Measurements from ENCODE around the gene CDC42BPG.
"Not testable (repeated sequence)": the region's sequence is repeated elsewhere in the genome, so short reads cannot be mapped to it uniquely, and the experiment has no call there.

Gene CDC42BPG

GRCh38 chr11:64823568-64824119 is 20.8 kb downstream of the CDC42BPG start:
- H3K4me3 ChIP-seq (IDR thresholded peaks at IDR 0.05; ENCODE audit: insufficient read depth, low read depth, low read length), result no peak overlapping the region

GRCh38 chr11:64817476-64817875 is 27.0 kb downstream of the CDC42BPG start:
- Histone ChIP-seq H3K4me3 (IDR thresholded peaks at IDR 0.05; ENCODE audit: insufficient read depth, low read depth, low read length) (no peak overlapping the region), H3K27me3 (ENCODE audit: insufficient read depth, low read depth) (no peaks in the 10 kb centered on the region), H3K36me3 (ENCODE audit: insufficient read depth) (no peaks in the 10 kb centered on the region), H3K9ac (no peak overlapping the region), H3K27ac (no peak overlapping the region), H2AFZ (ENCODE audit: low read depth) (no peak overlapping the region), H4K20me1 (ENCODE audit: insufficient read depth) (no peaks in the 10 kb centered on the region), H3K4me1 (ENCODE audit: low read depth, poor library complexity, severe bottlenecking) (no peaks in the 10 kb centered on the region), H3K79me2 (ENCODE audit: insufficient read depth, low read depth) (no peaks in the 10 kb centered on the region), H3K4me2 (no peak overlapping the region)
- no peak for TF ChIP-seq CTCF (conservative IDR thresholded peaks at IDR 0.05; ENCODE audit: low read depth, low read length)

More at GRCh38 chr11:64823568-64824119, 20.8 kb downstream of the CDC42BPG start:
- no peak overlapping the region for H3K4me2 ChIP-seq
- H3K27me3 ChIP-seq (ENCODE audit: insufficient read depth, low read depth), result peaks cover 11% of the 10 kb centered on the region
- H2AFZ ChIP-seq (ENCODE audit: low read depth), result no peak overlapping the region
- H3K36me3 ChIP-seq (ENCODE audit: insufficient read depth), result no peaks in the 10 kb centered on the region
- H3K9ac ChIP-seq, result no peak overlapping the region
- no peak overlapping the region for H3K27ac ChIP-seq
- no peak for TF ChIP-seq CTCF (conservative IDR thresholded peaks at IDR 0.05; ENCODE audit: low read depth, low read length)
- no peaks in the 10 kb centered on the region for H3K79me2 ChIP-seq (ENCODE audit: insufficient read depth, low read depth)
- H3K4me1 ChIP-seq (ENCODE audit: low read depth, poor library complexity, severe bottlenecking), result no peaks in the 10 kb centered on the region
- H4K20me1 ChIP-seq (ENCODE audit: insufficient read depth), result no peaks in the 10 kb centered on the region

DNA sequence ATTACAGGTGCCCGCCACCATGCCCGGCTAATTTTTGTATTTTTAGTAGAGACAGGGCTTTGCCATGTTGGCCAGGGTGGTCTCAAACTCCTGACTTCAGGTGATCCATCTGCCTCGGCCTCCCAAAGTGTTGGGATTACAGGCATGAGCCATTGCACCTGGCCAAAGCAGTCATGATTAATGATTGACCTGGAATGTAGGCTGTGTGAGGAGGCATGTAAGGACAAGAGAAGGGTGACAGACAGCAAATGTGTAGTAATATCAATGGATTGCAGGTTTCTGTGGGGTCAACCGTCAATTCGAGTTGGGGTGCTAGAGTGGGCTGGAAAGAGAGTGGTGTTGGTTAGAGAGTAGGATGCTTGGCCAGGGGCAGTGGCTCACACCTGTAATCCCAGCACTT is 29.0 kb downstream of the CDC42BPG start:
- not testable (repeated sequence) for H3K9ac ChIP-seq; H3K36me3 ChIP-seq (ENCODE audit: insufficient read depth); H4K20me1 ChIP-seq (ENCODE audit: insufficient read depth); H3K27ac ChIP-seq; H3K27me3 ChIP-seq (ENCODE audit: insufficient read depth, low read depth); H3K4me3 ChIP-seq (IDR thresholded peaks at IDR 0.05; ENCODE audit: insufficient read depth, low read depth, low read length); H3K4me1 ChIP-seq (ENCODE audit: low read depth, poor library complexity, severe bottlenecking); H2AFZ ChIP-seq (ENCODE audit: low read depth); H3K4me2 ChIP-seq; H3K79me2 ChIP-seq (ENCODE audit: insufficient read depth, low read depth)

DNA sequence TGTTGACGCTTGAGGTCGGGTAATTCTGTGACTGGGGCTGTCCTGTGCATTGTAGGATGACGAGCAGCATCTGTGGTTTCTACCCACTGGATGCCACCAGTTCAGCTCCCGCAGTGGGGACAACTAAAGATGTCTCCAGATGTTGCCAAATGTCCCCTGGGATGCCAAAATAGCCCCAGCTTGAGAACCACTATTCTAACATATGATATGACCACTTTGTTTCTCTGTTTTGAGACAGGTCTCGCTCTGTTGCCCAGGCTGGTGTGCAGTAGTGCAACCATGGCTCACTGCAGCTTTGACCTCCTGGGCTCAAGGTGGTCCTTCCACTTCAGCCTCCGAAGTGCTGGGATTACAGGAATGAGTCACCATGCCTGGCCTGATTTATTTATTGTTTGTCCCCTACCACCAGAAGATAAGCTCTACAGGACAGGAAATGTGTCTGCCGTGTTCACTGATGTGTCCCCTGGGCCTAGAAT is 29.7 kb downstream of the CDC42BPG start:
- no peak overlapping the region for H3K4me3 ChIP-seq (IDR thresholded peaks at IDR 0.05; ENCODE audit: insufficient read depth, low read depth, low read length)
- H2AFZ ChIP-seq (ENCODE audit: low read depth), result no peak overlapping the region
- no peak for TF ChIP-seq CTCF (conservative IDR thresholded peaks at IDR 0.05; ENCODE audit: low read depth, low read length)
- H3K9ac ChIP-seq, result no peak overlapping the region
- H3K36me3 ChIP-seq (ENCODE audit: insufficient read depth), result no peaks in the 10 kb centered on the region
- H3K4me2 ChIP-seq, result no peak overlapping the region
- H3K4me1 ChIP-seq (ENCODE audit: low read depth, poor library complexity, severe bottlenecking), result no peaks in the 10 kb centered on the region
- H3K27me3 ChIP-seq (ENCODE audit: insufficient read depth, low read depth), result no peaks in the 10 kb centered on the region
- H3K79me2 ChIP-seq (ENCODE audit: insufficient read depth, low read depth), result no peaks in the 10 kb centered on the region
- no peak overlapping the region for H3K27ac ChIP-seq
- H4K20me1 ChIP-seq (ENCODE audit: insufficient read depth), result no peaks in the 10 kb centered on the region

- no peak overlapping the region for H3K27ac ChIP-seq
- no peaks in the 10 kb centered on the region for H3K27me3 ChIP-seq (ENCODE audit: insufficient read depth, low read depth)
- no peaks in the 10 kb centered on the region for H3K79me2 ChIP-seq (ENCODE audit: insufficient read depth, low read depth)
- H3K36me3 ChIP-seq (ENCODE audit: insufficient read depth), result no peaks in the 10 kb centered on the region
- TF ChIP-seq CTCF (conservative IDR thresholded peaks at IDR 0.05; ENCODE audit: low read depth, low read length), result no peak
- H3K9ac ChIP-seq, result no peak overlapping the region
- H3K4me3 ChIP-seq (IDR thresholded peaks at IDR 0.05; ENCODE audit: insufficient read depth, low read depth, low read length), result no peak overlapping the region
- no peak overlapping the region for H3K4me2 ChIP-seq
- H2AFZ ChIP-seq (ENCODE audit: low read depth), result no peak overlapping the region
- H4K20me1 ChIP-seq (ENCODE audit: insufficient read depth), result no peaks in the 10 kb centered on the region
- H3K4me1 ChIP-seq (ENCODE audit: low read depth, poor library complexity, severe bottlenecking), result no peaks in the 10 kb centered on the region
Observed at GRCh38 chr11:64813826-64814225, 30.6 kb downstream of the CDC42BPG start.

All from KMS-11 (cell line).